ENCODE results near the gene WRNIP1.

WRNIP1 gene

GRCh38 chr6:2810092-2810671 lies 45.0 kb downstream of the WRNIP1 start:
- no peak for DNase-seq

- DNase-seq, result no peak
Observed at GRCh38 chr6:2812695-2813094, 47.5 kb downstream of the WRNIP1 start.

- DNase-seq, result no peak
Observed at GRCh38 chr6:2816158-2816557, 51.0 kb downstream of the WRNIP1 start.

- DNase-seq, result no peak
Observed at GRCh38 chr6:2817903-2818443, 52.8 kb downstream of the WRNIP1 start.

GRCh38 chr6:2818593-2818992 lies 53.4 kb downstream of the WRNIP1 start:
- DNase-seq, result no peak

- no peak for DNase-seq
Observed at GRCh38 chr6:2819115-2819514, 53.9 kb downstream of the WRNIP1 start.

- no peak for DNase-seq
Observed at GRCh38 chr6:2819978-2820377, 54.8 kb downstream of the WRNIP1 start.

GRCh38 chr6:2820415-2820814 lies 55.2 kb downstream of the WRNIP1 start:
- peak; percentile 44 for DNase-seq

GRCh38 chr6:2821554-2821953 lies 56.4 kb downstream of the WRNIP1 start:
- no peak for DNase-seq

- no peak for DNase-seq
Observed at GRCh38 chr6:2823104-2823850, 58.1 kb downstream of the WRNIP1 start.

GRCh38 chr6:2826131-2826530 lies 60.9 kb downstream of the WRNIP1 start:
- DNase-seq, result no peak

- no peak for DNase-seq
Observed at GRCh38 chr6:2827142-2827541, 61.9 kb downstream of the WRNIP1 start.

- no peak for DNase-seq
Observed at GRCh38 chr6:2828629-2829028, 63.4 kb downstream of the WRNIP1 start.

- no peak for DNase-seq
Observed at GRCh38 chr6:2829253-2829652, 64.1 kb downstream of the WRNIP1 start.

- no peak for DNase-seq
Observed at GRCh38 chr6:2830183-2830582, 65.0 kb downstream of the WRNIP1 start.

- DNase-seq, result no peak
Observed at GRCh38 chr6:2831392-2831791, 66.2 kb downstream of the WRNIP1 start.

GRCh38 chr6:2834262-2834661 lies 69.1 kb downstream of the WRNIP1 start:
- no peak for DNase-seq

All from activated CD4-positive, alpha-beta T cell treated with anti-CD3 and anti-CD28 coated beads, Interleukin-2, Interleukin-6, amounts not matched to agents 100 ng/mL and 50 ng/mL, durations not matched to agents 16 hours and 8 hours (primary cell).